Fibroblast of gingiva (primary cell): Measurements from ENCODE around the gene ARHGAP21.

Experiments
- DNase-seq: peaks from one replicate; pipeline ENCODE4 v3.0.0-alpha.2; 2011; ENCODE audit warnings: low read depth

ARHGAP21 gene

DNA sequence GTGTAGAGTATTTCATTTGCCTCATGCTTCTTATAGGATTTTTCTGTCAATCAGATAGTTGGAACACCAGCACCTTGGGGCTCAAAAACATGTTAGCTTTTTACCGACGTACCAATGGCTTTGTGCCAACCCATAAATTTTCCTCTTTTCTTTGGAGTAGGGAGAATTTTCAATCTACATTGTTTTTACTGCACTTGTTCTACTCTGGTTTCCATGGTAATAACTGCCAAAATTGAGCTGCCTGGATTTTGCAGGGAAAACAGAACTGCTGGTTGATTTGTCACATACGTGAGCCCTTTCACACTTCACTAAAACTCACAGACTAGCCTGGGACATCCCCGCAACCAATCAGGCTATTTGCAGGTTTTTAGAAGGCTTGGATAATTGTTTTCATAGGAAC lies 189.7 kb downstream of the ARHGAP21 start:
- no peak for DNase-seq
